CD1c-positive myeloid dendritic cell (primary cell): ENCODE measurements around the gene ARPIN.
A peak's percentile ranks its signal among the peaks of the same experiment; 100 is the strongest.
"Not testable (repeated sequence)": the region's sequence is repeated elsewhere in the genome, so short reads cannot be mapped to it uniquely, and the experiment has no call there.

Experiments used
- DNase-seq: peaks from one replicate; pipeline ENCODE4 v3.0.0-alpha.2; 2016; ENCODE audit errors: extremely low spot score

ARPIN gene

DNA sequence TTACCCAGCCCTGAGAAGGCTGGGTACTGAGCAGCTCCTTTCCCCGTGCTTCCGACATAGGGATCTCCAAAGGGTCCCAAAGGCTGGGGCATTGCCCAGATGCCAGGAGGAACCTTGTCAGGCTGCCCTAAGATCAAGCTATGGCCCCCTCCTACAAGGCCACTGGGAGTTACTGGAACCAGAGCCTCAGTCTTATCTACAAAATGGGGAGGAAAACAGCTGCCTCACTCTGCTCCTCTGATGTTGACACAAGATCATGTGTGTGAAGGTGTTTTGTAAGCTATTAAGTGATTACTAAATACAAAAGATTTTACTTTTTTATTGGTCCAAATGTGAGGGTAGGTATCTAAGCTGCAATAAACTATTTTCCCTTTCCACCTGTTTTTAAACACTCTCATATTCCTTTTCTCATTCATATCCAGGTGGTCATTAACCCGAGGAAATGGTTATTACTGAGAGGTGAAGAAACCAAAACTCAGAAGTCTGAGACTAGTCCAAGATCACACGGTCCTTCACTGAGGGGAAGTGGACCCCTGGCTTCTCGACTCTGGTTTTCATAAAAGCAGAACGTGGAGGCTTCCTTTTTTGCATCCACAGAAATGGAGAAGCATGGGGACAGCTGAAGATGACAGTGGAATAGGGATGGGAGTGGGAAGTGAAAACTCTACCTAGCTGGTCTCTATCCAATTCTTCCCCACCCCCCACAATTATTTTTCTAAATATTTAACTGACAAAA, 1.7 kb downstream of the ARPIN start:
- peak; percentile 89 for DNase-seq

- no peak for DNase-seq
Observed at GRCh38 chr15:89909611-89910010, 3.1 kb downstream of the ARPIN start.

DNA sequence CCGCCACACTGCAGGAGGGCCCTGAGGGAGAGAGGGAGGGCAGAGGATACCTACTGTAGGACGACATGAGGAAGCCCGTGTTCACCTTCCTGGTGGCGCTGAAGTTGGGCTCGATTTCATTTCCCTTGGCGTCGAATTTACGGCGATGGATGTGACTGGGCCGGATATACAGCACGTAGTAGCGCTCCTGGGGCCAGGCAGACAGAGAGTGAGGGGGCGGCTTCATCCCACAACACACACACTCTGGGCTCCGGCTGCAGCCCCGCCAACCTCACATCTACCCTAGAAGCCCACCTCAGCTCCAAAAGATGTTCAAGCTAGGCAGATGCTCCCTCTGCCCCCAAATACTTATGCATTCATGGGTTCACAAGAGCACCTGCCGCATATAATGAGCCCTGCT, 4.5 kb downstream of the ARPIN start:
- no peak for DNase-seq

DNA sequence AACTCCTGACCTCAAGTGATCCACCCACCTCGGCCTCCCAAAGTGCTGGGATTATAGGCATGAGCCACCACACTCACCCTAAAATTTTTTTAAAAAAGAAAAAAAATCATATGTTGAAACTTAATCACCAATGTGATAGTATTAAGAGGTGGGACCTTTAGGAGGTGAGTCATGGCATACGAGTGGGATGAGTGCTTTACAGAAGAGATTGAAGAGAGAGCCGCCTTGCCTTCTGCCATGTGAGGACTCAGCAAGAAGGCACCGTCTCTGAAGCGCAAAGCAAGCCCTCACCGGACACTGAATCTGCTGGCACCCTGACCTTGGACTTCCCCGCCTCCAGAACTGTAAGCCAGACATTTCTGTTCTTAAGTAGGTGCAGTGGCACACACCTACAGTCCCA, 5.5 kb downstream of the ARPIN start:
- DNase-seq = no peak

DNA sequence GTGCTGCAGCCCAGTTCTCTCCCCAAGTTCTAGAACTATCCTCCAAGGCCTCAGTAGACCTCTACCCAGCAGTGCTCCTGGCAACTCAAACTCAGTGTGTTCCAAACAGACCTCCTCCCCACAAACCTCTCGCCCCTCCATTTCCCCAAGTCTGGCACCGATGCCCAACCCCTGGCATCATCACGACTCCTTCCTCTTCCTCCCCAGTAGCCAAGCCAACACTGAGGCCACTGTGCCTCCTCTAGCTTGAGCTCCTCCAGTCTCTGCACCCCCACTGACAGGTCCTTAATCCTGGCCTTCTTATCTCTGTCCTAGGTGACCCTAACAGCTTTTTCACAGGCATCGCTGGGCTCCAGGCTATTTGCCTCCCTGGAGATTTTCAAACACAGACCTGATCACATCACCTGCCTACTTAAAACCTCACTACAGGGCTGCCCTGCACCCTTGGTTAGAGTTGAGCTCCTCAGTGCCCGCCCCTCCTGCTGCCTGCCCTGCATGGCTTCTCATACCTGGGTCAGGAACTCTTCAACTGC, 6.8 kb downstream of the ARPIN start:
- DNase-seq = no peak

- no peak for DNase-seq
Observed at GRCh38 chr15:89904519-89904918, 8.2 kb downstream of the ARPIN start.

DNA sequence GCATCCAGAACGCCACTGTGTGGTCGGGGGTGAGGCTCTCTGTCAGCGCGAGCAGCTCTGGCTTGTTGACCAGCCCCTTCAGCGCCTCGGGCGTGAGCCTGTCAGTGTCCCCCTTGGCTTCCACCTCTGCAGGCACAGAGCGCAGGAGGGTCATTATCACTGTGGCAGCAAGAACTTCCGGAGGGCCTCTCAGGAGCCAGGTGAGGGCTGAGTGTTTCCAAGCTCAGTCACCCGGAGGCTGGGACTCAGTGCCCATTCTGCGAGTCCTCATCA, 9.0 kb downstream of the ARPIN start:
- no peak for DNase-seq

- DNase-seq = no peak
Observed at GRCh38 chr15:89903015-89903857, 9.5 kb downstream of the ARPIN start.

- no peak for DNase-seq
Observed at GRCh38 chr15:89900849-89901248, 11.9 kb downstream of the ARPIN start.

DNA sequence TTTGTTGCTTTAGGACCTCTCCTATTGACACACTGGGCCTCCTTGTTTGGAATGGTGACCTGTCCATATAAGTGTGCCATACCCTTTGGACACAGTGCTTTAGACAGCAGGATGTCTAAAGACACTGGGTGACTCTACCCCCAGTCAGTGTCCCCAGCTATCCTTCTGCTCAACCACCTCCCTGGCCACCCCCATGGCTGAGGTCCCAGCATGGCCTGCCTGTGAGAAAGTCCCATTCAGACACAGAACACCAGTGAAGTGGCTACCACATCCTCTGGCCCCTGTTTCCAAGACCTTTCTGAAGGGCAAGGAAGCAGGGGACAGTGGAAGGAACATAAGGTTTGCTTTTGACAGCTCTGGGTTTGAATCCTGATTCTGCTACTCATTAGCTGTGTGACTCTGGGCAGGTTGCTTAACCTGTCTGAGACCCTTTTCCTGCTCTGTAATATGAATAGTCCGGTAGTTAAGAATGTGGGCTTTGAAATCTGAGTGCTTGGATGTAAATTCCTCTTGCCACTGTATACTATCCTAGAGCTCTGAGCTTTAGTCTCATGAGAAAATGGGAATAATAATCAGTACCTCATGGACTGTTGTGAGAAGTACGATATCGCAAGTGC, 12.7 kb downstream of the ARPIN start:
- no peak for DNase-seq

- DNase-seq = peak; percentile 78
Observed at GRCh38 chr15:89899295-89899945, 13.3 kb downstream of the ARPIN start.

GRCh38 chr15:89898614-89899294, 14.0 kb downstream of the ARPIN start:
- DNase-seq = peak; percentile 38

- no peak for DNase-seq
Observed at GRCh38 chr15:89898146-89898545, 14.6 kb downstream of the ARPIN start.

- DNase-seq = peak; percentile 94
Observed at GRCh38 chr15:89893696-89894447, 18.9 kb downstream of the ARPIN start, which contains the start of gene AP3S2. Gene AP3S2 (minus strand): TSS chr15:89893994. CDS start chr15:89893949, 45 bp downstream.

GRCh38 chr15:89893027-89893426, 19.7 kb downstream of the ARPIN start:
- DNase-seq = peak; percentile 45

- DNase-seq = peak; percentile 65
Observed at GRCh38 chr15:89888214-89888804, 24.4 kb downstream of the ARPIN start.

DNA sequence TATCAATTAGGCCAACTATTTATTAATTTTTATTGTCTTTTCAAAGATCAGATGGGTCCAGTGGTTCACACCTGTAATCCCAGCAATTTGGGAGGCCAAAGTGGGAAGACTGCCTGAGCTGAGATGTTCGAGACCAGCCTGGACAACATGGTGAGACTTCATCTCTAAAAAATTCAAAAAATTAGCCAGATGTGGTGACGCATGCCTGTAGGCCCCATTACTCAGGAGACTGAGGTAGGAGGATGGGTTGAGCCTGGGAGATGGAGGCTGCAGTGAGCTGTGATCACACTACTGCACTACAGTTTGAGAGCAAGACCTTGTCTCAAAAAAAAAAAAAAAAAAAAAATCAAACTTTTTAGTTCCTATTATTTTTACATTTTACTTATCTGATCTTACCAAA, 27.1 kb downstream of the ARPIN start:
- no peak for DNase-seq

DNA sequence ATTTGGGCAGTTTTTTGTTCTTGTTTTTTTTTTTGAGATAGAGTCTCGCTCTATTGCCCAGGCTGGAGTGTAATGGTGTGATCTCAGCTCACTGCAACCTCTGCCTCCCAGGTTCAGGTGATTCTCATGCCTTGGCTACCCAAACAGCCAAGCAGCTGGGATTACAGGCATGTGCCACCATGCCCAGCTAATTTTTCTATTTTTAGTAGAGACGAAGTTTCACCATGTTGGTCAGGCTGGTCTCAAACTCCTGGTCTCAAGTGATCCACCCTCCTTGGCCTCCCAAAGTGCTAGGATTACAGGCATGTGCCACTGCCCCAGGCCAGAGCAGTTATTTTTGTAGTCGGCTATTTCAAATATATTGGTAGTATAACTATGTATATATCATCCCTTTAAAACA, 27.6 kb downstream of the ARPIN start:
- DNase-seq = not testable (repeated sequence)

- DNase-seq = no peak
Observed at GRCh38 chr15:89883518-89883917, 29.2 kb downstream of the ARPIN start.

DNA sequence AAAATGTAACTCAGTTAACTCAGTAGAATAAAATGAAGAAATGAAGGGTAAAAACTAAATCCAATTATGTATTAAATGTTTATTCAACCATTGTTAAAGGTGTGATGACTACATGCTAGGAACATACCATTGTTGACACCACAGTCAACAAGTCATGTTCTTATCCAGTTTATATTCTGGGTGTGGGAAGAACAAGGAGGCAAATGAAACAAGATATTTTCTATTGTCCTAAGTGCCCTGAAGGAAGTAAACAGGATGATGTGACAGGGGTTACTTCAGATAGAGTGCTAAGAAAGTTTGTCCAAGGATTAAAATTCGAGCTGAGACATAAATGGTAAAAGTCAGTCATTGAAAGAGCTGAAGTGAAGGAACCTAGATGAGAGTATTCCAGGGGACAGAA, 32.0 kb downstream of the ARPIN start:
- no peak for DNase-seq
